ENCODE data around the gene SKOR1. TPM values are rescaled to one million over a fixed set of nuclear protein-coding genes. Genes with fewer than 3 reads are reported as not detected.

SKOR1 gene
- total and polyA plus RNA-seq, 10 of the 15 experiments (the other 5 are each of a cell fraction or from before 2014, with no cell fraction given): 0.04 to 0.36 (median 0.10) TPM; not detected in 4

GRCh38 chr15:67839929-67840748 is 14.8 kb downstream of the SKOR1 start, which contains the start of gene RNU6-1 (continued):
- TF ChIP-seq CUX1 (IDR thresholded peaks at IDR 0.05; ENCODE audit: insufficient replicate concordance, low read depth, low read length) (no peak), TCF3 (IDR thresholded peaks at IDR 0.05; ENCODE audit: borderline replicate concordance, insufficient read depth, low read depth, low read length) (0 out of 2 replicates have a peak, but pooled peaks have one; percentile 31), PAX8 (IDR thresholded peaks at IDR 0.05) (no peak), E2F4 (IDR thresholded peaks at IDR 0.05; ENCODE audit: low read depth, low read length) (peak; percentile 67), NFYA (IDR thresholded peaks at IDR 0.05; ENCODE audit: borderline replicate concordance, low read depth, low read length) (no peak), SMARCA5 (IDR thresholded peaks at IDR 0.05) (0 out of 2 replicates have a peak, but pooled peaks have one; percentile 20), EZH2 (IDR thresholded peaks at IDR 0.05; ENCODE audit: borderline replicate concordance, control insufficient read depth, low read depth, low read length) (no peak), USF2 (IDR thresholded peaks at IDR 0.05; ENCODE audit: borderline replicate concordance, low read depth, low read length) (peak; percentile 95), E4F1 (IDR thresholded peaks at IDR 0.05; ENCODE audit: borderline replicate concordance, partially characterized antibody) (no peak), CBX3 (IDR thresholded peaks at IDR 0.05; ENCODE audit: borderline replicate concordance, low read depth) (no peak), BMI1 (IDR thresholded peaks at IDR 0.05; ENCODE audit: borderline replicate concordance) (no peak), IKZF1 (conservative IDR thresholded peaks at IDR 0.05) (peak; percentile 74), RAD51 (IDR thresholded peaks at IDR 0.05) (peak; percentile 97), POU2F2 (IDR thresholded peaks at IDR 0.05; ENCODE audit: borderline replicate concordance, low read depth, low read length) (peak; percentile 97), MEF2B (IDR thresholded peaks at IDR 0.05; ENCODE audit: partially characterized antibody, poor library complexity, severe bottlenecking) (peak; percentile 42), MTA2 (IDR thresholded peaks at IDR 0.05; ENCODE audit: low read depth) (peak; percentile 40), KAT2A (conservative IDR thresholded peaks at IDR 0.05; ENCODE audit: control insufficient read depth, low read depth, low read length) (no peak), TARDBP (IDR thresholded peaks at IDR 0.05; ENCODE audit: borderline replicate concordance) (peak; percentile 56; the same call in 1 of the 2 replicates)

All from GM12878 (cell line).